HTERT RPE-1 (cell line): ENCODE data around the gene CSF1R.

Experiments used
- in situ Hi-C: fragments of 300-500 bp; cut with MboI; formaldehyde crosslinking; loops from 4 replicates; pipeline ENCODE4 v1.14.3; 2020; ENCODE audit warnings: low sequenced_read_pairs

The CSF1R gene

DNA sequence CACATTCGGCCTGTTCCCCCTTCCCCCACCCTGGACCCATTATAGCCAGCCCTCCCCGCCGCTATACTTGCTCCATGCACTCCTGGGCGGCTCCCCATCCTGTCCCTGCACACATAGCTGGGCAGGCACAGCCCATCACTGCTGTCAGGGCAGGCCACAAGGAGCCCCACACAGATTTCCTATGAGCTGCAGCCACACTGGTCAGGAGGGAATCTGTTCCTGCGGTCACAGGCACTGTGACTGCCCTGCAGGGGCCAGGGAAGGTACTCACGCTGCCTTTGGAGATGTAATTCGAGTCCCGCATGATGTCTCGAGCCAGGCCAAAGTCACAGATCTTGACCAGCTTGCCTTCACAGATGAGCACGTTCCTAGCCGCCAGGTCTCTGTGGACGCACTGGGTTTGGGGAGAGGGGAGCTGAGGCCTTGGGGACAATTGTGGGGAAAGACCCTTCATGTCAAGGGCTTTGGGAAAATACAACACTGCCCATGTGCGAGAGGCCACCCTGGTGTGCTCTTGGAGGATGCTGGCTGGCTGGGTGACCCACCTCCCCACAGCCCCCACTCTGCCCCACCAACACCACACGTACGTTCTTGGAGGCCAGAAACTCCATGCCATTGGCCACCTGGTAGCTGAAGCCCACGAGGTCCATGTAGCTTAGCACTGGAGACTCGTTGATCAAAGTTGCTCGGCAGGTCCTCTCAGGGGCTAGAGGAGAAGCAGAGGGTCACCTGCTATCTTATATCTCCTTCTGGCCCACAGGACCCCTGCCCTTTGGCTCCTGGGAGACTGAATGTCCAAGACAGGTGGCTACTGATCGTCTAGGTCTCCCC is 34.5 kb upstream of the CSF1R start:
- in situ Hi-C loops: no loop called here

GRCh38 chr5:150120062-150120441 is 33.7 kb upstream of the CSF1R start:
- in situ Hi-C loops: no loop called here

DNA sequence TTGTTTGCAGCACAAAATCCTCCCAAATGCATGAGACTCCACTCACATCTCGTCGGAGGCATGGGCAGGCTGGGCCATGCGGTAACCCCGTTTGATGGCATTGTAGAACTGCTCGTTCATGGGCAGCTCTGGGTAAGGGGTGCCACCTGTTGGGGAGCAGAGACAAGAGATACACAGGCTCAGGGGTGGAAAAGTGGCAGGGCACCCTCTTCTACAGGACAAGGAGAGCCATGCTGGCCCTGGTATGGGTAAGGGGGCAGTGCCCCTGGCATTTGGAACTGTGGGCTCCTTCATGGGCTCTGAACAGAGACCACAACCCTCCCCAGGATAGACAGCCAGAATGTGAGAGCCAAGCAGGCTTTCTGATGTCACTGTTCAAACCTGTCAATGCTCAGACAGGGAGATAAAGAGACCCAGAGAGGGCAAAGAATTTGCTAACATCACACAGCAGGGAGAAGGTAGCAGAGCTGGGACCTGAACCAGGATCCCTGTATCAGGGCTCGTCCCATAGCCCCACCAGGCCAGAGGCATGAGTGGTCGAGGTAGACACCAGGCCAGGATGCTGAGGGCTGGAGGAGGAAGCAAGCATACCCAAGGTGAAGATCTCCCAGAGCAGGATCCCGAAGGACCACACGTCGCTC is 33.2 kb upstream of the CSF1R start:
- in situ Hi-C loops: no loop called here

GRCh38 chr5:150118561-150119229 is 32.3 kb upstream of the CSF1R start:
- in situ Hi-C loops: no loop called here

GRCh38 chr5:150117945-150118560 is 31.7 kb upstream of the CSF1R start:
- in situ Hi-C loops: no loop called here

DNA sequence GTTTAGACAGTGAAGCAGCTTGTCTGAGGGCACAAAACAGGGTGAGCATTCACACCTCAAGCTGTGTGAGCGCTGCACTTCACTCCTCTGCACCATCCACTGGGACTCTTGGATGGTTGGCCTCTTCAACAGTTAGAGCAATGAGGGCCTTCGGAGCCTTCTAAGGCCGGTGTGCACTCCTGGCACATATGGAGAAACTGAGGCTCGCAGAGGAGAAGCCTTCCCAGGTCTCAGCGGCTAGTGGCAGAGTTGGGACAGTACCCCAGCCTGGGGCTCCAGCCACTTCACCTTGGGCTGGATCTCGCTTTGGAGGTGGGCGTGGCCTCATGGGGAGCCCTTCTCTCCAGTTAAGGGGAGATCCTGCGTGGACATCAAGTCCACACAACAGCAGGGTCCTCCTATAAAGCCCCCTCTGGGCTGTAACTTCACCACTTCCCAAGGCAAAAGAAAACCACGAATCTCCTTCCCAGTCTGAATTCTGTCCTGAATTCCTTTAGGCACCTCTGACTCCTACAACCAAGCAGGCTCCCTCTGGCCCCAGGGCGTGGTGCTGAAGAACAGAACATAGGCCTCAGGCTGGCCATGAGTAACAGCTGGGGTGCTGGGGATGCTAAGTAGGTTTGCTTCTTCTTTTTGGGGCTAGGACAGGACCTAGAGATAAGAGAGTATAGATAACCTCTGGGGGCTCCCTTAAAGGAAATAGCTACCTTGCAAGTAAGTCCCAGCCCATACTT is 30.5 kb upstream of the CSF1R start:
- in situ Hi-C loops: no loop called here

- in situ Hi-C loops: no loop called here
Measured at GRCh38 chr5:150114773-150115408, 28.5 kb upstream of the CSF1R start.

DNA sequence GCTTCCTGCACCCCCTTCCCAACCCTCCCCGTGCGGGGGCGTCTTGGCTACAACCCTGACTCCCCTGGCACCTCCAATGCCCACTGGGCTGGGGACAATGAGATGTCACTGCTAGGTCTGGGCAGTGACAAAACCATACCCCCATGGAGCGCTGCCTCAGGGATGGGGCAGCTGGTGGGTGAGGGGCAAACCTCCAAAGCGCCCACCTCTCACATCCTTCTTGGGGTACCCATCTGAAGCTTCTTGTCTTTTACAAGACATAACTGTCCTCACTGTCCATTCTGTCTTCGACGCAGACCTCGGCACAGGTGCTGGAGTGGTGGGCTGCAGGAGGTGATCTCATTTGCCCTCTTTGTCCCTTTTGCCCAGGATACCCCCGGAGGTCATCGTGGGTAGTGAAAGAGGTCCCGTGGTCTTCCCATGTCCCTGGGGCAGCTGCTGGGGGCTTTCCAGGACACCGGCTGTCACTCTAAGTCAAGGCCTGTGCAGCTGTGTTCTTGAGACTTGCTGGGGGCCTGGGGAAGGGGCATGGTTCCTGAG is 27.8 kb upstream of the CSF1R start:
- in situ Hi-C loops: no loop called here

DNA sequence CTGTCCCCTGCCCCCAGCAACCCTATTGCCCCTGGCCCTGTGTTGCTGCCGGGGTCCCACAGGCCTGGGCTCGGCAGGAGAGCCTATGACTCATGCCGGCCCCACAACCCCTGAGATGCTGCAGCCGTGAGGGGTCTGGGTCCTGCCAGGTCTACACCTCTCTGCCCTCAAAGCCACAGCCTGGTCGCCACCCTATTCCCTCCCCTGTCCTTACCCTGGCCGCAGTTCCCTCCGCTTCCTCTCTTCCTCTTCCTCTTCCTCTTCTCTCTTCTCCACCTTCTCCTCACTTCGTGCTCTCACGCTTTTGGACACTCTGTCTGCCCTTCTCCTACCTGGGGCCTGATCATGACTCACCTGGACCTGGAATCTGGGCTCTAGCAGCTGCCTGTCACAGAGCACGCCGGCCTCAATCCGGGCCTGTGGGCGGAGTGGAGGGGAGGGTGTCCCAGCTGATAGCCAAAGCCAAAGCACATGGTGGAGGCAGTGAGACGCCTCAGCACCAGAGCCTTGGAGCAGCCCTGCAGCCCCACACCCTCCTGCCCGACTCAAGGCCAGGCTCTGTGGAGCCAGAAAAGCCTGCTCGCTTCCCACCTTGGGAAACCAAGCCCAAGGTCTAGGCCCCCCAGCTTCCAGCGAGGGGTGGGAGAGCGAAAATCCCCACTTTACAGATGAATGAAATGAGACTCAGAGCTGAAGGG is 26.8 kb upstream of the CSF1R start:
- in situ Hi-C loops: no loop called here

- in situ Hi-C loops: no loop called here
Measured at GRCh38 chr5:150112201-150113046, 26.1 kb upstream of the CSF1R start.

- in situ Hi-C loops: no loop called here
Measured at GRCh38 chr5:150111122-150111521, 24.8 kb upstream of the CSF1R start.

GRCh38 chr5:150109921-150110320 is 23.6 kb upstream of the CSF1R start:
- in situ Hi-C loops: no loop called here

- in situ Hi-C loops: no loop called here
Measured at GRCh38 chr5:150108711-150109514, 22.6 kb upstream of the CSF1R start.

- in situ Hi-C loops: no loop called here
Measured at GRCh38 chr5:150107909-150108447, 21.6 kb upstream of the CSF1R start.

GRCh38 chr5:150106674-150107426 is 20.5 kb upstream of the CSF1R start:
- in situ Hi-C loops: no loop called here

- in situ Hi-C loops: no loop called here
Measured at GRCh38 chr5:150105928-150106615, 19.7 kb upstream of the CSF1R start.
